Liver (tissue), 3 donors: ENCODE results near the gene ARPC1A.

Experiments used
- ATF3 ChIP-seq: IDR thresholded peaks from 2 replicates; pipeline ENCODE4 v1.6.1; 2016; ENCODE audit warnings: antibody characterized with exemption
- CTCF ChIP-seq: fragments of 150-350 bp; IDR thresholded peaks from 2 replicates; pipeline ENCODE4 v1.5.1; 2017; ENCODE audit warnings: improper control_type of control experiment, low read depth, low read length; ENCODE audit not compliant: missing input control
- EGR1 ChIP-seq, 2 donors: IDR thresholded peaks; 2 replicates each; pipeline ENCODE4 v1.6.1; 2016 to 2018; ENCODE audit warnings: antibody characterized with exemption in 2 of 2, low read depth in 2 of 2
- FOXA1 ChIP-seq: IDR thresholded peaks from 2 replicates; pipeline ENCODE4 v1.6.1; 2016; ENCODE audit warnings: antibody characterized with exemption
- GABPA ChIP-seq, 2 donors: IDR thresholded peaks in 1 of 2; conservative IDR thresholded peaks in 1 of 2; 2 replicates each; pipeline ENCODE4 v1.6.1; 2016; ENCODE audit warnings: antibody characterized with exemption in 2 of 2, mild to moderate bottlenecking in 1 of 2, moderate library complexity in 1 of 2
- JUND ChIP-seq, 2 donors: IDR thresholded peaks; 2 replicates each; pipeline ENCODE4 v1.6.1; 2016; ENCODE audit warnings: antibody characterized with exemption in 2 of 2
- RAD21 ChIP-seq, 2 donors: IDR thresholded peaks; 2 replicates each; pipeline ENCODE4 v1.6.1; 2016; ENCODE audit warnings: antibody characterized with exemption in 2 of 2, mild to moderate bottlenecking in 2 of 2
- REST ChIP-seq: IDR thresholded peaks from 2 replicates; pipeline ENCODE4 v1.6.1; 2016; ENCODE audit warnings: antibody characterized with exemption, mild to moderate bottlenecking
- RXRA ChIP-seq, 2 donors: IDR thresholded peaks; 2 replicates each; pipeline ENCODE4 v1.6.1; 2017 to 2018; ENCODE audit warnings: antibody characterized with exemption in 2 of 2, mild to moderate bottlenecking in 1 of 2
- SP1 ChIP-seq: IDR thresholded peaks from 2 replicates; pipeline ENCODE4 v1.6.1; 2018; ENCODE audit warnings: antibody characterized with exemption, mild to moderate bottlenecking
- TAF1 ChIP-seq: conservative IDR thresholded peaks from 2 replicates; pipeline ENCODE4 v1.6.1; 2016; ENCODE audit warnings: antibody characterized with exemption, mild to moderate bottlenecking
- YY1 ChIP-seq: IDR thresholded peaks from 2 replicates; pipeline ENCODE4 v1.6.1; 2016; ENCODE audit warnings: antibody characterized with exemption, mild to moderate bottlenecking
- ZBTB33 ChIP-seq: IDR thresholded peaks from 2 replicates; pipeline ENCODE4 v1.6.1; 2016; ENCODE audit warnings: antibody characterized with exemption
- donor health status: healthy.
- donor health status: healthy.

- no peak for TF ChIP-seq TAF1
- TF ChIP-seq JUND (IDR thresholded peaks at IDR 0.05), result no peak
- TF ChIP-seq EGR1 (IDR thresholded peaks at IDR 0.05; ENCODE audit: low read depth in 2 of 2), result no peak
- TF ChIP-seq CTCF, result no peak
- no peak for TF ChIP-seq REST
- TF ChIP-seq SP1, result no peak
- TF ChIP-seq ZBTB33, result no peak
- TF ChIP-seq RXRA (IDR thresholded peaks at IDR 0.05), result no peak
- TF ChIP-seq YY1, result no peak
- TF ChIP-seq ATF3, result no peak
- TF ChIP-seq FOXA1, result no peak
- no peak for TF ChIP-seq RAD21 (IDR thresholded peaks at IDR 0.05)
- no peak for TF ChIP-seq GABPA (IDR thresholded peaks at IDR 0.05 in 1 of 2, conservative IDR thresholded peaks at IDR 0.05 in 1 of 2)
Observed at GRCh38 chr7:99406557-99406956, 80.9 kb downstream of the ARPC1A start.
